ENCODE data around the gene INTS12. TPM values are rescaled to one million over a fixed set of nuclear protein-coding genes. Genes with fewer than 3 reads are reported as not detected.
"Not testable (repeated sequence)": the region's sequence is repeated elsewhere in the genome, so short reads cannot be mapped to it uniquely, and the experiment has no call there.

Gene INTS12
- total RNA-seq, 1 donor from 2014 or later: 18.7 TPM

DNA sequence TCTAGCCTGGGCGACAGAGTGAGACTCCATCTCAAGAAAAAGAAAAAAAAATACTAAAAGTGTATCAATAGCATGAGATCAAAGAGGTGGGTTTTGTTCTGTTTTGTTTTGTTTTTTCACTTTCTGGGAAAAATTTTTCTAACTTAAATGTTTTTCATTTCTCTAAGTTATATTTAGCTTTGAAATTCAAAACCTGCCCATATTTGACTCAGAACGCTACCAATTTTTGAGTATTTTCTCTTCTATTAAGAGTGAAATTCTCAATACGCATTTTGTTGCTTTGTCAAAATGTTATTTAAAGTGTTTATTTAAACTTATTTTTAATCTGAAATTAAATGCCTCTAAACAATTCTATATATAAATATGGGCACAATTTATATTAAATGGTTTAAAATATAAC is 39.7 kb upstream of the INTS12 start:
- Mint-ChIP-seq H3K27me3 (no peaks in the 10 kb centered on the region), H3K9me3 (ENCODE audit: low read depth) (no peaks in the 10 kb centered on the region), H3K36me3 (ENCODE audit: insufficient read depth) (peaks cover 4% of the 10 kb centered on the region), H3K4me1 (ENCODE audit: low read depth) (no peaks in the 10 kb centered on the region), H3K4me3 (ENCODE audit: low read depth) (no peak overlapping the region), H3K27ac (no peak overlapping the region)
- DNase-seq (ENCODE audit: low spot score, unreplicated experiment): no peak
- no peak for TF ChIP-seq CTCF (IDR thresholded peaks at IDR 0.05; ENCODE audit: unreplicated experiment)

DNA sequence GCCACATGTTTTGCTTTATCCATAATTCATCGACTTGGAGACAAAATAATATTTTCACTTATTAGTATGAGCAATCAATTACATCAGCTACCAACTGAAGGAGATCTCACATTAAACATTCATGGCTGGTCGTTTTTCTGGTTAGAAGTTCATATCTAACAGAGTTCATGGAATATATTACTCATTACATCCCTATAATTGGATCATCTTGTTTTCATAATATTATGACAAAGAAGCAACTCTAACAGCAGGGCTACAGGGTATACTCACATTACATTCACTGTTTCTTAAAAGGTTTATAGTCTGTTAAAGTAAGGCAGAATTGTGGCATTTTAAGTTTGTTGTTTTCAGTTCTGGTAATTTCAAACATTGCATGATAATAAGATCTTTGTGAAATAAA is 33.1 kb upstream of the INTS12 start:
- no peak for DNase-seq (ENCODE audit: low spot score, unreplicated experiment)
- Mint-ChIP-seq H3K27ac (no peak overlapping the region), H3K27me3 (no peaks in the 10 kb centered on the region), H3K4me1 (ENCODE audit: low read depth) (no peaks in the 10 kb centered on the region), H3K36me3 (ENCODE audit: insufficient read depth) (peaks cover 31% of the 10 kb centered on the region), H3K9me3 (ENCODE audit: low read depth) (peaks cover 18% of the 10 kb centered on the region), H3K4me3 (ENCODE audit: low read depth) (no peak overlapping the region)
- no peak for TF ChIP-seq CTCF (IDR thresholded peaks at IDR 0.05; ENCODE audit: unreplicated experiment)

- H3K4me1 Mint-ChIP-seq (ENCODE audit: low read depth); H3K27ac Mint-ChIP-seq; DNase-seq (ENCODE audit: low spot score, unreplicated experiment); H3K27me3 Mint-ChIP-seq; H3K4me3 Mint-ChIP-seq (ENCODE audit: low read depth): not testable (repeated sequence)
- peaks cover 49% of the 10 kb centered on the region for H3K9me3 Mint-ChIP-seq (ENCODE audit: low read depth)
- H3K36me3 Mint-ChIP-seq (ENCODE audit: insufficient read depth): peaks cover 76% of the 10 kb centered on the region
Measured at GRCh38 chr4:105735217-105735616, 26.7 kb upstream of the INTS12 start.

DNA sequence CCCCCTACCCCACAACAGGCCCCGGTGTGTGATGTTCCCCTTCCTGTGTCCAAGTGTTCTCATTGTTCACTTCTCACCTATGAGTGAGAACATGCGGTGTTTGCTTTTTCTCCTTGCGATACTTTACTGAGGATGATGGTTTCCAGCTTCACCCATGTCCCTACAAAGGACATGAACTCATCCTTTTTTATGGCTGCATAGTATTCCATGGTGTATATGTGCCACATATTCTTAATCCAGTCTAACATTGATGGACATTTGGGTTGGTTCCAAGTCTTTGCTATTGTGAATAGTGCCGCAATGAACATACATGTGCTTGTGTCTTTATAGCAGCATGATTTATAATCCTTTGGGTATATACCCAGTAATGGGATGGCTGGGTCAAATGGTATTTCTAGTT is 21.4 kb upstream of the INTS12 start:
- not testable (repeated sequence) for H3K27ac Mint-ChIP-seq; H3K4me1 Mint-ChIP-seq (ENCODE audit: low read depth); DNase-seq (ENCODE audit: low spot score, unreplicated experiment); H3K27me3 Mint-ChIP-seq; H3K4me3 Mint-ChIP-seq (ENCODE audit: low read depth)
- H3K9me3 Mint-ChIP-seq (ENCODE audit: low read depth): peaks cover 41% of the 10 kb centered on the region
- H3K36me3 Mint-ChIP-seq (ENCODE audit: insufficient read depth): peaks cover 60% of the 10 kb centered on the region

GRCh38 chr4:105725623-105726022 is 17.1 kb upstream of the INTS12 start:
- H3K36me3 Mint-ChIP-seq (ENCODE audit: insufficient read depth): peaks cover 27% of the 10 kb centered on the region
- no peak for TF ChIP-seq CTCF (IDR thresholded peaks at IDR 0.05; ENCODE audit: unreplicated experiment)
- no peak for DNase-seq (ENCODE audit: low spot score, unreplicated experiment)
- no peak overlapping the region for H3K4me3 Mint-ChIP-seq (ENCODE audit: low read depth)
- peaks cover 13% of the 10 kb centered on the region for H3K9me3 Mint-ChIP-seq (ENCODE audit: low read depth)
- H3K27me3 Mint-ChIP-seq: no peaks in the 10 kb centered on the region
- no peaks in the 10 kb centered on the region for H3K4me1 Mint-ChIP-seq (ENCODE audit: low read depth)
- no peak overlapping the region for H3K27ac Mint-ChIP-seq

GRCh38 chr4:105719204-105719603 is 10.7 kb upstream of the INTS12 start:
- H3K27me3 Mint-ChIP-seq: no peaks in the 10 kb centered on the region
- no peak for TF ChIP-seq CTCF (IDR thresholded peaks at IDR 0.05; ENCODE audit: unreplicated experiment)
- H3K36me3 Mint-ChIP-seq (ENCODE audit: insufficient read depth): no peaks in the 10 kb centered on the region
- no peaks in the 10 kb centered on the region for H3K9me3 Mint-ChIP-seq (ENCODE audit: low read depth)
- no peak overlapping the region for H3K4me3 Mint-ChIP-seq (ENCODE audit: low read depth)
- no peak overlapping the region for H3K27ac Mint-ChIP-seq
- no peaks in the 10 kb centered on the region for H3K4me1 Mint-ChIP-seq (ENCODE audit: low read depth)
- no peak for DNase-seq (ENCODE audit: low spot score, unreplicated experiment)
